IMR-90 (cell line): ENCODE results near the gene SLC9A9. TPM values are rescaled to one million over a fixed set of nuclear protein-coding genes. Genes with fewer than 3 reads are reported as not detected.

Experiments
- ATAC-seq: fragments of 200-7000 bp; cut with Tn5 transposase; 2 replicates; pipeline ENCODE4 v1.9.1; 2020; ENCODE audit warnings: low read depth, mild to moderate bottlenecking, moderate library complexity
- BruUV-seq: library from RNA; stranded (reverse); fragments of 400-500 nt; replicated peaks from 2 replicates; lab custom pipeline; 2021; lab: Mats Ljungman, UMichigan
- CTCF ChIA-PET: fragments of 300-600 bp; formaldehyde crosslinking; extraction: SDS; loops from one replicate; lab custom pipeline; 2021; ENCODE audit warnings: antibody characterized with exemption; lab: Yijun Ruan, JAX
- POLR2A ChIA-PET: fragments of 300-600 bp; sonication (Branson Sonifier 250); formaldehyde crosslinking; loops from one replicate; lab custom pipeline; 2022; ENCODE audit warnings: antibody characterized with exemption; ENCODE audit not compliant: unreplicated experiment; lab: Charles Lee
- DNase-seq: peaks from one replicate; pipeline ENCODE4 v3.0.0; 2013
- H2AFZ ChIP-seq: replicated peaks from 2 replicates; pipeline ENCODE3; 2013; ENCODE audit warnings: low read length, mild to moderate bottlenecking; ENCODE audit not compliant: poor library complexity
- H2AK5ac ChIP-seq: 2 replicates; pipeline ENCODE4 v1.6.1; 2013; ENCODE audit warnings: low read depth, low read length, inconsistent platforms
- H2AK9ac ChIP-seq: replicated peaks from 2 replicates; pipeline ENCODE3; 2013; ENCODE audit warnings: mild to moderate bottlenecking, low read depth, low read length, moderate library complexity; ENCODE audit not compliant: poor library complexity
- H2BK120ac ChIP-seq: 2 replicates; pipeline ENCODE4 v1.6.1; 2013; ENCODE audit warnings: low read depth, low read length, inconsistent platforms
- H2BK15ac ChIP-seq: 3 replicates; pipeline ENCODE4 v1.6.1; 2013; ENCODE audit warnings: low read depth, low read length, inconsistent platforms
- H2BK20ac ChIP-seq: 2 replicates; pipeline ENCODE4 v1.6.1; 2013; ENCODE audit warnings: low read depth, mild to moderate bottlenecking, inconsistent platforms, low read length, moderate library complexity
- H2BK5ac ChIP-seq: 2 replicates; pipeline ENCODE4 v1.6.1; 2013; ENCODE audit warnings: mild to moderate bottlenecking, low read depth, low read length, inconsistent platforms; ENCODE audit not compliant: poor library complexity, severe bottlenecking
- H3K14ac ChIP-seq: replicated peaks from 2 replicates; pipeline ENCODE4 v1.6.1; 2013; ENCODE audit warnings: low read depth, low read length, inconsistent platforms
- H3K18ac ChIP-seq: 2 replicates; pipeline ENCODE4 v1.6.1; 2013; ENCODE audit warnings: low read depth, low read length, control low read depth
- H3K23ac ChIP-seq: 2 replicates; pipeline ENCODE4 v1.6.1; 2013; ENCODE audit warnings: low read depth, low read length, inconsistent platforms
- H3K27ac ChIP-seq: 2 replicates; pipeline ENCODE4 v1.5.1; 2013; ENCODE audit warnings: mild to moderate bottlenecking, control low read depth, low read length; ENCODE audit not compliant: insufficient read depth
- H3K27me3 ChIP-seq: 2 replicates; pipeline ENCODE4 v1.6.1; 2013; ENCODE audit warnings: low read length; ENCODE audit not compliant: control insufficient read depth, insufficient read depth
- H3K36me3 ChIP-seq: 2 replicates; pipeline ENCODE4 v1.6.1; 2013; ENCODE audit warnings: low read length, mixed read lengths; ENCODE audit not compliant: control insufficient read depth, insufficient read depth
- H3K4ac ChIP-seq: 2 replicates; pipeline ENCODE4 v1.6.1; 2013; ENCODE audit warnings: low read depth, low read length, inconsistent platforms
- H3K4me1 ChIP-seq: 2 replicates; pipeline ENCODE4 v1.6.1; 2013; ENCODE audit warnings: low read length, mixed read lengths; ENCODE audit not compliant: control insufficient read depth, insufficient read depth
- H3K4me2 ChIP-seq: 2 replicates; pipeline ENCODE4 v1.6.1; 2013; ENCODE audit warnings: low read depth, mild to moderate bottlenecking, control low read depth, low read length, moderate library complexity
- H3K4me3 ChIP-seq: 2 replicates; pipeline ENCODE4 v1.5.1; 2013; ENCODE audit warnings: low read depth, mild to moderate bottlenecking, control low read depth, low read length, moderate library complexity; ENCODE audit not compliant: insufficient read depth
- H3K56ac ChIP-seq: 2 replicates; pipeline ENCODE4 v1.6.1; 2013; ENCODE audit warnings: low read length, inconsistent platforms; ENCODE audit not compliant: insufficient read depth; ENCODE audit errors: extremely low read depth
- H3K79me1 ChIP-seq, 2 experiments: 2 replicates each; pipeline ENCODE4 v1.6.1; 2013; ENCODE audit warnings: low read length in 2 of 2, inconsistent platforms in 1 of 2, low read depth in 1 of 2
- H3K9ac ChIP-seq: 2 replicates; pipeline ENCODE4 v1.6.1; 2013; ENCODE audit warnings: low read depth, low read length, control low read depth
- H3K9me1 ChIP-seq: 2 replicates; pipeline ENCODE4 v1.6.1; 2013; ENCODE audit warnings: low read length, inconsistent platforms; ENCODE audit not compliant: insufficient read depth
- H3K9me3 ChIP-seq: 2 replicates; pipeline ENCODE4 v1.6.1; 2013; ENCODE audit warnings: low read length; ENCODE audit not compliant: control insufficient read depth, insufficient read depth
- H4K20me1 ChIP-seq: 2 replicates; pipeline ENCODE4 v1.6.1; 2013; ENCODE audit warnings: low read length, inconsistent platforms; ENCODE audit not compliant: insufficient read depth
- H4K5ac ChIP-seq: 2 replicates; pipeline ENCODE4 v1.6.1; 2013; ENCODE audit warnings: mild to moderate bottlenecking, low read depth, low read length, control low read depth
- H4K8ac ChIP-seq, 2 experiments: 2 replicates each; pipeline ENCODE4 v1.6.1; 2013; ENCODE audit warnings: low read depth in 2 of 2, low read length in 2 of 2, control low read depth in 1 of 2, inconsistent platforms in 1 of 2
- H4K91ac ChIP-seq: 2 replicates; pipeline ENCODE4 v1.6.1; 2013; ENCODE audit warnings: low read depth, low read length, inconsistent platforms; ENCODE audit not compliant: insufficient read depth
- FOS ChIP-seq: fragments of 150-350 bp; IDR thresholded peaks from 2 replicates; pipeline ENCODE4 v1.6.1; 2016; ENCODE audit warnings: low read depth, low read length
- MAZ ChIP-seq: IDR thresholded peaks from 2 replicates; pipeline ENCODE4 v1.6.1; 2012; ENCODE audit warnings: low read depth, mild to moderate bottlenecking, low read length, improper control_type of control experiment, moderate library complexity, borderline replicate concordance
- NFE2L2 ChIP-seq: fragments of 150-350 bp; IDR thresholded peaks from 2 replicates; pipeline ENCODE4 v1.6.1; 2016; ENCODE audit warnings: low read depth, mild to moderate bottlenecking, low read length
- WGBS, 2 experiments: methylation state at CpG; one replicate each; pipeline versions ENCODE4 v1.1.5 to v1.1.7; 2013; ENCODE audit warnings: missing lambda C conversion rate in 2 of 2; ENCODE audit not compliant: insufficient read length in 1 of 2; ENCODE audit errors: extremely low coverage in 2 of 2; 5-methylcytosine and 5-hydroxymethylcytosine counted together
- dilution Hi-C: fragments of 300-500 bp; cut with HindIII; formaldehyde crosslinking; loops from one replicate; pipeline ENCODE4 v1.14.3; 2018; ENCODE audit warnings: low sequenced_read_pairs; ENCODE audit not compliant: unreplicated experiment
- in situ Hi-C: fragments of 300-500 bp; cut with MboI; formaldehyde crosslinking; loops from 3 replicates; pipeline ENCODE4 v1.14.3; 2019; ENCODE audit warnings: low sequenced_read_pairs, inconsistent platforms, mixed read lengths
- intact Hi-C: fragments of 100-400 bp; cut with micrococcal nuclease; formaldehyde crosslinking; loops from 2 replicates; pipeline ENCODE4 v1.10.0; 2022
- polyA plus RNA-seq, 3 experiments: library from polyadenylated mRNA; depleted of rRNA; stranded (reverse); fragments of >200 nt; gene quantifications; 2 replicates each; pipeline ENCODE4 v1.2.3, GENCODE V29; 2012; ENCODE audit warnings: low replicate concordance in 1 of 3
- total RNA-seq: library from RNA; depleted of rRNA; stranded (reverse); fragments of >200 nt; gene quantifications from 2 replicates; pipeline ENCODE4 v1.2.3, GENCODE V29; 2012
- TF ChIP-seq, protein P1 (sequence below): fragments of 150-350 bp; IDR thresholded peaks from 2 replicates; pipeline ENCODE4 v1.6.1; 2017; ENCODE audit warnings: mild to moderate bottlenecking, antibody characterized with exemption, low read length, low read depth
- TF ChIP-seq, protein P2 (sequence below): conservative IDR thresholded peaks from 2 replicates; pipeline ENCODE4 v1.5.1; 2012; ENCODE audit warnings: mild to moderate bottlenecking, low read depth, low read length, improper control_type of control experiment

The SLC9A9 gene
- total and polyA plus RNA-seq, 2 of the 4 experiments (the other 2 are of a cell fraction), result 1.4 to 2.3 TPM

DNA sequence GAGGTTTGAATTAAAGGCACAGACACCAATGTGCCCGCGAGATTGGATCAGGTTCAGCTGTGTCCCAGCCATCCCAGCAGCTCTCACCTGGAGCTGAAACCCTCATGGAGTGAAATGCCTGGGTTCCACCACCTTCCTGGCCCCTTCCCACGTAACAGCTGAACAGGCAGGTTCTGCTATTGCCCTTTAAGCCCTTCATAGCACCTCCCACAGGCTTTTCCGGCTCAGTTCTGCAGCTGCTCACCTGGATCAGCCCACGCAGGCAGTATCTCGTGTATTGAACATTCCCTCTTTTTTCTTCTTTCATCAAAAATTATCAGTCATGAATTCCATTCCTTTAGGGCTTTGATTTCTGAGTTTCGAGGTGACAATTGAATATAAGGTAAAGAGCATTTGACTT lies 129.8 kb downstream of the SLC9A9 start:
- Histone ChIP-seq H2AFZ (no peak overlapping the region), H3K9me3 (no peaks in the 10 kb centered on the region), H2BK15ac (no peak overlapping the region), H2AK9ac (no peak overlapping the region), H3K23ac (no peak overlapping the region), H3K27ac (no peak overlapping the region), H3K4me2 (no peak overlapping the region), H3K36me3 (no peaks in the 10 kb centered on the region), H3K27me3 (no peaks in the 10 kb centered on the region), H2BK120ac (no peak overlapping the region), H4K91ac (no peak overlapping the region), H2BK5ac (no peak overlapping the region), H4K20me1 (no peaks in the 10 kb centered on the region), H3K56ac (no peak overlapping the region), H3K4me3 (no peak overlapping the region), H3K4ac (no peak overlapping the region), H2AK5ac (no peak overlapping the region), H2BK20ac (no peak overlapping the region), H3K14ac (no peak overlapping the region), H3K4me1 (no peaks in the 10 kb centered on the region), H3K18ac (no peak overlapping the region), H3K79me1 (no peaks in the 10 kb centered on the region), H4K5ac (no peak overlapping the region), H3K9me1 (no peaks in the 10 kb centered on the region), H4K8ac (no peak overlapping the region), H3K9ac (no peak overlapping the region)
- TF ChIP-seq, protein P1, sequence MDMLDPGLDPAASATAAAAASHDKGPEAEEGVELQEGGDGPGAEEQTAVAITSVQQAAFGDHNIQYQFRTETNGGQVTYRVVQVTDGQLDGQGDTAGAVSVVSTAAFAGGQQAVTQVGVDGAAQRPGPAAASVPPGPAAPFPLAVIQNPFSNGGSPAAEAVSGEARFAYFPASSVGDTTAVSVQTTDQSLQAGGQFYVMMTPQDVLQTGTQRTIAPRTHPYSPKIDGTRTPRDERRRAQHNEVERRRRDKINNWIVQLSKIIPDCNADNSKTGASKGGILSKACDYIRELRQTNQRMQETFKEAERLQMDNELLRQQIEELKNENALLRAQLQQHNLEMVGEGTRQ, result no peak
- TF ChIP-seq MAZ (no peak), FOS (no peak), NFE2L2 (no peak)
- TF ChIP-seq, protein P2, sequence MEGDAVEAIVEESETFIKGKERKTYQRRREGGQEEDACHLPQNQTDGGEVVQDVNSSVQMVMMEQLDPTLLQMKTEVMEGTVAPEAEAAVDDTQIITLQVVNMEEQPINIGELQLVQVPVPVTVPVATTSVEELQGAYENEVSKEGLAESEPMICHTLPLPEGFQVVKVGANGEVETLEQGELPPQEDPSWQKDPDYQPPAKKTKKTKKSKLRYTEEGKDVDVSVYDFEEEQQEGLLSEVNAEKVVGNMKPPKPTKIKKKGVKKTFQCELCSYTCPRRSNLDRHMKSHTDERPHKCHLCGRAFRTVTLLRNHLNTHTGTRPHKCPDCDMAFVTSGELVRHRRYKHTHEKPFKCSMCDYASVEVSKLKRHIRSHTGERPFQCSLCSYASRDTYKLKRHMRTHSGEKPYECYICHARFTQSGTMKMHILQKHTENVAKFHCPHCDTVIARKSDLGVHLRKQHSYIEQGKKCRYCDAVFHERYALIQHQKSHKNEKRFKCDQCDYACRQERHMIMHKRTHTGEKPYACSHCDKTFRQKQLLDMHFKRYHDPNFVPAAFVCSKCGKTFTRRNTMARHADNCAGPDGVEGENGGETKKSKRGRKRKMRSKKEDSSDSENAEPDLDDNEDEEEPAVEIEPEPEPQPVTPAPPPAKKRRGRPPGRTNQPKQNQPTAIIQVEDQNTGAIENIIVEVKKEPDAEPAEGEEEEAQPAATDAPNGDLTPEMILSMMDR, result no peak
- CTCF ChIA-PET, result interaction anchor here (1.5 kb wide), 1 partner anchor 11 kb away, joined by 4 read pairs; no protein-coding TSS in a partner anchor
- intact Hi-C loops, result no loop called here
- POLR2A ChIA-PET, result no interaction called here
- dilution Hi-C loops, result no loop called here
- WGBS, 2 experiments, result 33% methylated on average over 1 of the region's 7 CpGs; no CpG with 5 or more reads in 1 of the 2 experiments
- ATAC-seq (no peak), DNase-seq (no peak)
- in situ Hi-C loops, result no loop called here
- no TSS peak for BruUV-seq
